Activated naive CD4-positive, alpha-beta T cell treated with anti-CD3 and anti-CD28 coated beads, Interleukin-2, amount 50 U/mL, for 72 hours (primary cell): ENCODE measurements around the gene DELE1. TPM values are rescaled to one million over a fixed set of nuclear protein-coding genes. Genes with fewer than 3 reads are reported as not detected.

ENCODE experiments used
- ATAC-seq, 2 donors: fragments of 150-1000 bp; cut with Tn5 transposase; 2 replicates each; pipeline ENCODE4 v1.10.0; 2021; ENCODE audit warnings: mild to moderate bottlenecking in 2 of 2, moderate library complexity in 2 of 2
- DNase-seq, 2 donors: peaks; one replicate each; pipeline ENCODE4 v3.0.0; 2021 to 2022; ENCODE audit warnings: low spot score in 2 of 2
- H3K27ac Mint-ChIP-seq, 2 donors: one replicate each; pipeline ENCODE4 v1.8.0; 2022; ENCODE audit warnings: mild to moderate bottlenecking in 2 of 2, mixed read lengths in 2 of 2
- H3K36me3 Mint-ChIP-seq, 2 donors: one replicate each; pipeline ENCODE4 v1.8.0; 2022; ENCODE audit warnings: mixed read lengths in 2 of 2
- H3K9me3 Mint-ChIP-seq, 2 donors: one replicate each; pipeline ENCODE4 v1.8.0; 2022; ENCODE audit warnings: mixed read lengths in 2 of 2
- total RNA-seq, 2 donors: library from RNA; stranded (reverse); gene quantifications; one replicate each; pipeline ENCODE4 v1.2.3, GENCODE V29; 2022

The DELE1 gene
- total RNA-seq, 2 donors from 2014 or later = 69.7 to 101 TPM

GRCh38 chr5:141989720-141990119 lies 66.0 kb downstream of the DELE1 start:
- Mint-ChIP-seq H3K9me3 (no peaks in the 10 kb centered on the region), H3K27ac (no peak overlapping the region), H3K36me3 (peaks cover 13 to 27% of the 10 kb centered on the region in 2 donors)
- DNase-seq = no peak
- ATAC-seq = no peak

Other genes starting within 250 kb of the DELE1 start
- 1 to 10 TPM; 2.7 to 8.3 TPM for gene ARAP3, start 241.6 kb upstream of the DELE1 start, total RNA-seq
- gene PCDH1, start 45.5 kb upstream of the DELE1 start, total RNA-seq = under 1 TPM in 1 of 2 donors, not detected in 1; 0.56 TPM
- under 1 TPM; 0.60 to 0.73 TPM for gene PCDH12, start 34.3 kb downstream of the DELE1 start, total RNA-seq
- 10 to 100 TPM; 29.4 to 38.5 TPM for gene RNF14, start 45.2 kb downstream of the DELE1 start, total RNA-seq
- gene GNPDA1, start 89.2 kb downstream of the DELE1 start, total RNA-seq = 100 to 1,000 TPM; 162 to 166 TPM
- 10 to 100 TPM; 70.5 to 92.3 TPM for gene NDFIP1, start 184.9 kb downstream of the DELE1 start, total RNA-seq